Upper lobe of right lung (tissue), 1 donor: ENCODE results near the gene TMEFF1. TPM values are rescaled to one million over a fixed set of nuclear protein-coding genes. Genes with fewer than 3 reads are reported as not detected.
A peak's percentile ranks its signal among the peaks of the same experiment; 100 is the strongest.

ENCODE experiments used
- ATAC-seq: fragments of 200-7000 bp; cut with Tn5 transposase; one replicate; pipeline ENCODE4 v1.9.1; 2020; ENCODE audit warnings: mild to moderate bottlenecking, moderate library complexity
- DNase-seq: peaks from one replicate; pipeline ENCODE4 v3.0.0-alpha.2; 2020
- H3K27ac ChIP-seq: fragments of 200-600 bp; one replicate; pipeline ENCODE4 v1.8.0; 2022
- H3K27me3 ChIP-seq: fragments of 200-600 bp; one replicate; pipeline ENCODE4 v1.8.0; 2022; ENCODE audit warnings: mild to moderate bottlenecking
- H3K36me3 ChIP-seq: fragments of 200-600 bp; one replicate; pipeline ENCODE4 v1.8.0; 2022
- H3K4me1 ChIP-seq: fragments of 200-600 bp; one replicate; pipeline ENCODE4 v1.8.0; 2022
- H3K4me3 ChIP-seq: fragments of 200-600 bp; one replicate; pipeline ENCODE4 v1.8.0; 2022; ENCODE audit warnings: mild to moderate bottlenecking
- H3K9me3 ChIP-seq: fragments of 200-600 bp; one replicate; pipeline ENCODE4 v1.8.0; 2022
- intact Hi-C: fragments of 100-400 bp; cut with DNase I; formaldehyde crosslinking; loops from one replicate; pipeline ENCODE4 v1.11.0; 2022
- total RNA-seq: library from RNA; stranded (reverse); fragmentation: NEBNext Ultra II Directional; extraction: Animal tissue kit (Norgen Biotek cat#: 25700); gene quantifications from one replicate; pipeline ENCODE4 v1.2.1, GENCODE V29; 2021
- TF ChIP-seq, protein P1 (sequence below): fragments of 200-600 bp; IDR thresholded peaks from one replicate; pipeline ENCODE4 v1.8.0; 2022; ENCODE audit warnings: antibody characterized with exemption
- donor health status: DM: no; HTN: yes; CAD: no; lungs with severe emphysema.

The TMEFF1 gene
- total RNA-seq, 1 donor from 2014 or later = 0.64 TPM

- Histone ChIP-seq H3K4me3 (no peak overlapping the region), H3K27me3 (no peaks in the 10 kb centered on the region), H3K27ac (no peak overlapping the region), H3K9me3 (no peaks in the 10 kb centered on the region), H3K4me1 (no peaks in the 10 kb centered on the region), H3K36me3 (no peaks in the 10 kb centered on the region)
- ATAC-seq (peak; percentile 41), DNase-seq (no peak)
- intact Hi-C loops = no loop called here
- TF ChIP-seq, protein P1, sequence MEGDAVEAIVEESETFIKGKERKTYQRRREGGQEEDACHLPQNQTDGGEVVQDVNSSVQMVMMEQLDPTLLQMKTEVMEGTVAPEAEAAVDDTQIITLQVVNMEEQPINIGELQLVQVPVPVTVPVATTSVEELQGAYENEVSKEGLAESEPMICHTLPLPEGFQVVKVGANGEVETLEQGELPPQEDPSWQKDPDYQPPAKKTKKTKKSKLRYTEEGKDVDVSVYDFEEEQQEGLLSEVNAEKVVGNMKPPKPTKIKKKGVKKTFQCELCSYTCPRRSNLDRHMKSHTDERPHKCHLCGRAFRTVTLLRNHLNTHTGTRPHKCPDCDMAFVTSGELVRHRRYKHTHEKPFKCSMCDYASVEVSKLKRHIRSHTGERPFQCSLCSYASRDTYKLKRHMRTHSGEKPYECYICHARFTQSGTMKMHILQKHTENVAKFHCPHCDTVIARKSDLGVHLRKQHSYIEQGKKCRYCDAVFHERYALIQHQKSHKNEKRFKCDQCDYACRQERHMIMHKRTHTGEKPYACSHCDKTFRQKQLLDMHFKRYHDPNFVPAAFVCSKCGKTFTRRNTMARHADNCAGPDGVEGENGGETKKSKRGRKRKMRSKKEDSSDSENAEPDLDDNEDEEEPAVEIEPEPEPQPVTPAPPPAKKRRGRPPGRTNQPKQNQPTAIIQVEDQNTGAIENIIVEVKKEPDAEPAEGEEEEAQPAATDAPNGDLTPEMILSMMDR = no peak
Measured at GRCh38 chr9:100466171-100466828, 6.6 kb upstream of the TMEFF1 start.

- H3K36me3 ChIP-seq = no peaks in the 10 kb centered on the region
- H3K27ac ChIP-seq = no peak overlapping the region
- ATAC-seq = no peak
- no peak for DNase-seq
- TF ChIP-seq, protein P1 = no peak
- H3K4me3 ChIP-seq = no peak overlapping the region
- no peaks in the 10 kb centered on the region for H3K4me1 ChIP-seq
- no peaks in the 10 kb centered on the region for H3K27me3 ChIP-seq
- no peaks in the 10 kb centered on the region for H3K9me3 ChIP-seq
- intact Hi-C loops = no loop called here
Measured at GRCh38 chr9:100466829-100467221, 6.1 kb upstream of the TMEFF1 start.

- TF ChIP-seq, protein P1 = no peak
- Histone ChIP-seq H3K27ac (no peak overlapping the region), H3K36me3 (no peaks in the 10 kb centered on the region), H3K9me3 (no peaks in the 10 kb centered on the region), H3K4me3 (no peak overlapping the region), H3K27me3 (peaks cover 6% of the 10 kb centered on the region), H3K4me1 (no peaks in the 10 kb centered on the region)
- intact Hi-C loops = no loop called here
- no peak for ATAC-seq
- no peak for DNase-seq
Measured at GRCh38 chr9:100468041-100468440, 4.9 kb upstream of the TMEFF1 start.

DNA sequence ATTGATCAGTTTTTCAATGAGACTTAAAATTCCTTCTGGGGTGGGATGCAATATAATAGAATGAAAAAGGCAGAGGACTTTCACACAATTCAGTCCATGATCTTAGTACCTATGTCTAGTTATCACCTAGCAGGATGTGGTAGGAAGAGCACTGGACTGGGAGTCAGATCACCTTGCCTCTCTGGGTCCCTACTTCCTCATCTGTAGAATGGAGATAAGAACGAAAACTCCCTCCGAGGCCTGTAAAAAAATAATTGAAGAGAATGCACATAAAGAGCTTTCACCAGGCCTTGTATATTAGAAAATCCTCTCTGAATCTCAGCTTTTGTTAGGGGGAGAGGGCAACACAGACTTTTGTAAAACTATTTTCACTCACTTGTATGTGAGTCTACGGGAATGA is 681 bp upstream of the TMEFF1 start:
- Histone ChIP-seq H3K4me3 (no peak overlapping the region), H3K9me3 (no peaks in the 10 kb centered on the region), H3K4me1 (peaks cover 4% of the 10 kb centered on the region), H3K27ac (no peak overlapping the region), H3K36me3 (no peaks in the 10 kb centered on the region), H3K27me3 (peaks cover 6% of the 10 kb centered on the region)
- ATAC-seq (no peak), DNase-seq (no peak)
- intact Hi-C loops = no loop called here
- TF ChIP-seq, protein P1 = no peak

- peak overlapping the region; percentile 56 for H3K4me3 ChIP-seq
- H3K27ac ChIP-seq = no peak overlapping the region
- H3K27me3 ChIP-seq = peaks cover 6% of the 10 kb centered on the region
- intact Hi-C loops = no loop called here
- peaks cover 4% of the 10 kb centered on the region for H3K4me1 ChIP-seq
- DNase-seq = peak; percentile 67
- TF ChIP-seq, protein P1 = no peak
- H3K36me3 ChIP-seq = no peaks in the 10 kb centered on the region
- no peaks in the 10 kb centered on the region for H3K9me3 ChIP-seq
- peak; percentile 74 for ATAC-seq
Measured at GRCh38 chr9:100473276-100474081, 530 bp downstream of the TMEFF1 start.
